ENCODE data around the gene CPED1.

GRCh38 chr7:121084748-121085336 lies 96.3 kb downstream of the CPED1 start:
- TF ChIP-seq, protein P1, sequence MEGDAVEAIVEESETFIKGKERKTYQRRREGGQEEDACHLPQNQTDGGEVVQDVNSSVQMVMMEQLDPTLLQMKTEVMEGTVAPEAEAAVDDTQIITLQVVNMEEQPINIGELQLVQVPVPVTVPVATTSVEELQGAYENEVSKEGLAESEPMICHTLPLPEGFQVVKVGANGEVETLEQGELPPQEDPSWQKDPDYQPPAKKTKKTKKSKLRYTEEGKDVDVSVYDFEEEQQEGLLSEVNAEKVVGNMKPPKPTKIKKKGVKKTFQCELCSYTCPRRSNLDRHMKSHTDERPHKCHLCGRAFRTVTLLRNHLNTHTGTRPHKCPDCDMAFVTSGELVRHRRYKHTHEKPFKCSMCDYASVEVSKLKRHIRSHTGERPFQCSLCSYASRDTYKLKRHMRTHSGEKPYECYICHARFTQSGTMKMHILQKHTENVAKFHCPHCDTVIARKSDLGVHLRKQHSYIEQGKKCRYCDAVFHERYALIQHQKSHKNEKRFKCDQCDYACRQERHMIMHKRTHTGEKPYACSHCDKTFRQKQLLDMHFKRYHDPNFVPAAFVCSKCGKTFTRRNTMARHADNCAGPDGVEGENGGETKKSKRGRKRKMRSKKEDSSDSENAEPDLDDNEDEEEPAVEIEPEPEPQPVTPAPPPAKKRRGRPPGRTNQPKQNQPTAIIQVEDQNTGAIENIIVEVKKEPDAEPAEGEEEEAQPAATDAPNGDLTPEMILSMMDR (IDR thresholded peaks at IDR 0.05; ENCODE audit: low read length) = no peak
- no peak for TF ChIP-seq EZH2 (IDR thresholded peaks at IDR 0.05; ENCODE audit: borderline replicate concordance, low read length)

All from OCI-LY1 (cell line).